Stomach (tissue), 4 donors: ENCODE measurements around the gene AP2S1.

Experiments
- POLR2A ChIP-seq, 4 donors: fragments of 450-650 bp; IDR thresholded peaks; one replicate each; pipeline ENCODE4 v1.6.1; 2016; ENCODE audit warnings: antibody characterized with exemption in 4 of 4, control low read depth in 2 of 4, mild to moderate bottlenecking in 1 of 4, moderate library complexity in 1 of 4
- TF ChIP-seq, protein P1 (sequence below), 7 experiments: fragments of 450-650 bp in 4 of 7; fragments of 200-600 bp in 3 of 7; sonication (generic) in 3 of 7; IDR thresholded peaks; one replicate each; pipeline ENCODE4 v1.5.1; 2016 to 2019; ENCODE audit warnings: antibody characterized with exemption in 7 of 7, control low read depth in 2 of 7, mild to moderate bottlenecking in 1 of 7

DNA sequence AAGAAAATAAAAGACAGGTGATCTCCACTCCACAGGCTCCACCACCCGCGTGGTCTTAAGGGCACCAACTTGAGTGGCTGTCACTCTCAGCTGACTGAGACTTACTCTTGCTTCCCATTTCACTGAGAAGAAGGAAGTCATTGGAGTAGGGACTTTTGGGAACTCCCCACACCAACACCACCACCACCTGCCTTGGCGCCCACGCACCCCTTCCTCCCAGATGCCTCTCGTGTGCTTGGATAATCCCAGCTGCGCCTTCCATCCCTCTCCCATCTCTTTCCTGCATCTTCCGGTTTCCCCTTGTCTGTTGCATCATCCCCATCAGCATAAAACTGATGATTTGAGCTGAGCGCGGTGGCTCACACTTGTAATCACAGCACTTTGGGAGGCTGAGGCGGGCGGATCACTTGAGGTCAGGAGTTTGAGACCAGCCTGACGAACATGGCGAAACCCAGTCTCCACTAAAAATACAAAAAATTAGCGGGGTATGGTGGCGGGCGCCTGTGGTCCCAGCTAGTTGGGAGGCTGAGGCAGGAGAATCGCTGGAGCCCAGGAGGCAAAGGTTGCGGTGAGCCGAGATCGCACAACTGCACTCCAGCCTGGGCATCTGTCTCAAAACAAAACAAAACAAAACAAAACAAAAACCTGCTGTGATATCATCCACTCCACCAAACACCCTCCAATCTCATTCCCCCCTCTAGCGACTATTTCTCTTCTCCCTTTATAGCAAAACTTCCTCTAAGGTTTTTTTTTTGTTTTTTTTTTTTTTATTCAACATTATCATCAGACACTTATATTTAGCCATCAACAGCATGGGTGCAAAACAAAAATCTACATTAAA, 25.5 kb downstream of the AP2S1 start:
- TF ChIP-seq, protein P1, sequence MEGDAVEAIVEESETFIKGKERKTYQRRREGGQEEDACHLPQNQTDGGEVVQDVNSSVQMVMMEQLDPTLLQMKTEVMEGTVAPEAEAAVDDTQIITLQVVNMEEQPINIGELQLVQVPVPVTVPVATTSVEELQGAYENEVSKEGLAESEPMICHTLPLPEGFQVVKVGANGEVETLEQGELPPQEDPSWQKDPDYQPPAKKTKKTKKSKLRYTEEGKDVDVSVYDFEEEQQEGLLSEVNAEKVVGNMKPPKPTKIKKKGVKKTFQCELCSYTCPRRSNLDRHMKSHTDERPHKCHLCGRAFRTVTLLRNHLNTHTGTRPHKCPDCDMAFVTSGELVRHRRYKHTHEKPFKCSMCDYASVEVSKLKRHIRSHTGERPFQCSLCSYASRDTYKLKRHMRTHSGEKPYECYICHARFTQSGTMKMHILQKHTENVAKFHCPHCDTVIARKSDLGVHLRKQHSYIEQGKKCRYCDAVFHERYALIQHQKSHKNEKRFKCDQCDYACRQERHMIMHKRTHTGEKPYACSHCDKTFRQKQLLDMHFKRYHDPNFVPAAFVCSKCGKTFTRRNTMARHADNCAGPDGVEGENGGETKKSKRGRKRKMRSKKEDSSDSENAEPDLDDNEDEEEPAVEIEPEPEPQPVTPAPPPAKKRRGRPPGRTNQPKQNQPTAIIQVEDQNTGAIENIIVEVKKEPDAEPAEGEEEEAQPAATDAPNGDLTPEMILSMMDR (IDR thresholded peaks at IDR 0.05), result no peak
- TF ChIP-seq POLR2A (IDR thresholded peaks at IDR 0.05), result no peak
